Skeletal muscle cell (primary cell): ENCODE measurements around the gene INTS3.
A peak's percentile ranks its signal among the peaks of the same experiment; 100 is the strongest.

Experiments used
- DNase-seq: peaks from one replicate; pipeline ENCODE4 v3.0.0-alpha.2; 2010; ENCODE audit warnings: low read depth
- H3K4me3 ChIP-seq: 2 replicates; pipeline ENCODE4 v1.5.1; 2011; ENCODE audit warnings: low read depth, mild to moderate bottlenecking, control low read depth, low read length, moderate library complexity

INTS3 gene

GRCh38 chr1:153727463-153728304, at the start of gene INTS3:
INTS3 (plus strand) TSS chr1:153728050; CDS start chr1:153728635, 585 bp downstream.
- H3K4me3 ChIP-seq = peak within 1 kb of the TSS; percentile 99
- DNase-seq = peak; percentile 100

GRCh38 chr1:153678519-153679336, 49.1 kb upstream of the INTS3 start, which contains the start of gene NPR1:
NPR1 (plus strand) TSS chr1:153678688; CDS start chr1:153679109, 421 bp downstream.
- H3K4me3 ChIP-seq = peak within 1 kb of the TSS; percentile 41
- DNase-seq = no peak

- H3K4me3 ChIP-seq = peak overlapping the region; percentile 41
- no peak for DNase-seq
These were observed 48.3 kb upstream of the INTS3 start for GRCh38 chr1:153679337-153680119.

- H3K4me3 ChIP-seq = no peak overlapping the region
- no peak for DNase-seq
These were observed 47.8 kb upstream of the INTS3 start for GRCh38 chr1:153680120-153680403.

GRCh38 chr1:153682730-153683129, 45.1 kb upstream of the INTS3 start:
- no peak for DNase-seq

GRCh38 chr1:153683854-153684253, 44.0 kb upstream of the INTS3 start:
- no peak for DNase-seq
- H3K4me3 ChIP-seq = no peak overlapping the region

More at GRCh38 chr1:153682730-153683129, 45.1 kb upstream of the INTS3 start:
- no peak overlapping the region for H3K4me3 ChIP-seq

GRCh38 chr1:153684892-153685291, 43.0 kb upstream of the INTS3 start:
- no peak overlapping the region for H3K4me3 ChIP-seq
- DNase-seq = no peak

- no peak for DNase-seq
- H3K4me3 ChIP-seq = no peak overlapping the region
These were observed 42.1 kb upstream of the INTS3 start for GRCh38 chr1:153685544-153686340.

GRCh38 chr1:153687346-153688125, 40.3 kb upstream of the INTS3 start:
- DNase-seq = no peak
- H3K4me3 ChIP-seq = no peak overlapping the region

GRCh38 chr1:153688276-153688675, 39.6 kb upstream of the INTS3 start:
- DNase-seq = no peak
- H3K4me3 ChIP-seq = no peak overlapping the region

- no peak overlapping the region for H3K4me3 ChIP-seq
- no peak for DNase-seq
These were observed 39.0 kb upstream of the INTS3 start for GRCh38 chr1:153688736-153689328.

- no peak overlapping the region for H3K4me3 ChIP-seq
- no peak for DNase-seq
These were observed 34.4 kb upstream of the INTS3 start for GRCh38 chr1:153693466-153693865.

- H3K4me3 ChIP-seq = no peak overlapping the region
- DNase-seq = no peak
These were observed 31.1 kb upstream of the INTS3 start for GRCh38 chr1:153696741-153697140.

- DNase-seq = no peak
- H3K4me3 ChIP-seq = no peak overlapping the region
These were observed 30.4 kb upstream of the INTS3 start for GRCh38 chr1:153697191-153698019.

GRCh38 chr1:153698020-153698922, 29.6 kb upstream of the INTS3 start:
- DNase-seq = no peak
- H3K4me3 ChIP-seq = no peak overlapping the region
